GM19372 (cell line): ENCODE data around the gene XXYLT1.

Source experiments
- ATAC-seq: cut with Tn5 transposase; IDR thresholded peaks from one replicate; pipeline ENCODE4 v1.9.1; 2021; ENCODE audit warnings: mild to moderate bottlenecking, low read depth, moderate library complexity; ENCODE audit not compliant: unreplicated experiment

The XXYLT1 gene

GRCh38 chr3:195019335-195019734 lies 251.6 kb downstream of the XXYLT1 start:
- ATAC-seq, result no peak
